ENCODE measurements around the gene TDRKH. TPM values are rescaled to one million over a fixed set of nuclear protein-coding genes. Genes with fewer than 3 reads are reported as not detected.

TDRKH gene
- total and polyA plus RNA-seq, 2 experiments from 2014 or later: 10.2 to 25.6 TPM

- TF ChIP-seq CREB1 (CRISPR knock-in tag; IDR thresholded peaks at IDR 0.05; ENCODE audit: low read depth) (no peak), ETS1 (IDR thresholded peaks at IDR 0.05) (no peak), CTCF (conservative IDR thresholded peaks at IDR 0.05; ENCODE audit: low read depth in 2 of 2) (no peak), ZNF114 (CRISPR knock-in tag; IDR thresholded peaks at IDR 0.05) (no peak), POLR2AphosphoS5 (IDR thresholded peaks at IDR 0.05; ENCODE audit: low read depth) (no peak)
Observed at GRCh38 chr1:151775894-151776664, 14.2 kb downstream of the TDRKH start (continued).

- H3K4me3 Mint-ChIP-seq: no peak overlapping the region
- Histone ChIP-seq H3K36me3 (ENCODE audit: insufficient read depth) (peaks cover 11% of the 10 kb centered on the region; the same call in 1 of the 2 replicates), H3K9me2 (ENCODE audit: insufficient read depth) (no peaks in the 10 kb centered on the region), H3K79me2 (replicated peaks; ENCODE audit: insufficient read depth) (no peaks in the 10 kb centered on the region), H3K4me1 (ENCODE audit: insufficient read depth) (no peaks in the 10 kb centered on the region), H4K20me1 (replicated peaks; ENCODE audit: insufficient read depth) (no peaks in the 10 kb centered on the region), H3F3A (replicated peaks; ENCODE audit: low read depth) (no peaks in the 10 kb centered on the region), H3K4me3 (no peak overlapping the region), H3K27me3 (ENCODE audit: insufficient read depth) (no peaks in the 10 kb centered on the region), H3K4me2 (no peak overlapping the region), H3K27ac (ENCODE audit: low read depth) (no peak overlapping the region), H2AFZ (no peak overlapping the region)
- ATAC-seq: no peak
- no peak for DNase-seq (ENCODE audit: low spot score)
- H3K36me3 Mint-ChIP-seq (ENCODE audit: low read depth): peaks cover 24% of the 10 kb centered on the region
- peaks cover 7% of the 10 kb centered on the region; the same call in 2 of the 3 replicates for H3K9me3 Mint-ChIP-seq
- no peak overlapping the region for H3K27ac Mint-ChIP-seq
- H3K27me3 Mint-ChIP-seq (ENCODE audit: insufficient read depth, low read depth, poor library complexity): no peaks in the 10 kb centered on the region
- no peak for TF ChIP-seq POLR2AphosphoS5 (IDR thresholded peaks at IDR 0.05; ENCODE audit: low read depth)
- TF ChIP-seq NANOG (IDR thresholded peaks at IDR 0.05; ENCODE audit: borderline replicate concordance): no peak
- TF ChIP-seq REST (IDR thresholded peaks at IDR 0.05; ENCODE audit: unreplicated experiment): no peak
- H3K4me1 Mint-ChIP-seq: no peaks in the 10 kb centered on the region
Observed at GRCh38 chr1:151774256-151774922, 15.9 kb downstream of the TDRKH start.

Measured in GM23338 (cell line).